K562 (cell line): ENCODE data around the gene SEC63. TPM values are rescaled to one million over a fixed set of nuclear protein-coding genes. Genes with fewer than 3 reads are reported as not detected.
A peak's percentile ranks its signal among the peaks of the same experiment; 100 is the strongest.

Experiments
- ATAC-seq: fragments of 200-7000 bp; cut with Tn5 transposase; 3 replicates; pipeline ENCODE4 v1.9.1; 2020; ENCODE audit warnings: moderate library complexity
- BruUV-seq: library from RNA; stranded (reverse); fragments of 400-500 nt; replicated peaks from 2 replicates; lab custom pipeline; 2021; lab: Mats Ljungman, UMichigan
- CTCF ChIA-PET: fragments of 300-600 bp; formaldehyde crosslinking; extraction: SDS; loops from one replicate; lab custom pipeline; 2021; ENCODE audit warnings: low intra/inter-chr PET ratio; lab: Yijun Ruan, JAX
- POLR2A ChIA-PET: fragments of 300-600, 350-650 bp; sonication (Branson Sonifier 250); formaldehyde crosslinking; extraction: SDS; loops from one replicate; lab custom pipeline; 2021; ENCODE audit warnings: antibody characterized with exemption, inconsistent platforms; lab: Yijun Ruan, JAX
- DNase-seq, 4 experiments: peaks; one replicate each; pipeline versions ENCODE4 v3.0.0 to v3.0.0-alpha.2; 2011 to 2018; ENCODE audit warnings: low spot score in 3 of 4, mixed read lengths in 3 of 4; ENCODE audit errors: extremely low read depth in 1 of 4
- FAIRE-seq: peaks from 2 replicates; lab custom pipeline; 2011; peaks lifted over from hg19 to GRCh38; lab: Jason Lieb, UNC
- H2AFZ ChIP-seq: 2 replicates; pipeline ENCODE4 v1.6.0; 2011; ENCODE audit warnings: low read depth, low read length, control low read depth, inconsistent platforms
- H3K27ac ChIP-seq: fragments of 200-600 bp; 3 replicates; pipeline ENCODE4 v1.8.0; 2011; ENCODE audit warnings: low read depth, mild to moderate bottlenecking, control low read depth, inconsistent platforms, low read length, moderate library complexity, mixed read lengths; ENCODE audit errors: extremely low read depth
- H3K27me3 ChIP-seq, 2 experiments: fragments of 300-600 bp in 1 of 2; 2 replicates in 1 of 2; 3 replicates in 1 of 2; pipeline versions ENCODE4 v1.6.0 to v1.8.0; 2011; ENCODE audit warnings: inconsistent platforms in 2 of 2, low read length in 2 of 2, mild to moderate bottlenecking in 1 of 2, mixed read lengths in 1 of 2, moderate library complexity in 1 of 2; ENCODE audit not compliant: control insufficient read depth in 2 of 2, insufficient read depth in 2 of 2
- H3K36me3 ChIP-seq: fragments of 300-600 bp; 3 replicates; pipeline ENCODE4 v1.8.0; 2011; ENCODE audit warnings: mild to moderate bottlenecking, low read length, inconsistent platforms; ENCODE audit not compliant: control insufficient read depth, insufficient read depth
- H3K4me1 ChIP-seq, 2 experiments: fragments of 200-600 bp in 1 of 2; replicated peaks in 1 of 2; 2 replicates in 1 of 2; 3 replicates in 1 of 2; pipeline versions ENCODE4 v1.5.1 to v1.8.0; 2011; ENCODE audit warnings: inconsistent platforms in 2 of 2, low read length in 2 of 2, mild to moderate bottlenecking in 1 of 2, mixed read lengths in 1 of 2, moderate library complexity in 1 of 2; ENCODE audit not compliant: control insufficient read depth in 2 of 2, insufficient read depth in 2 of 2
- H3K4me2 ChIP-seq: 2 replicates; pipeline ENCODE4 v1.6.1; 2011; ENCODE audit warnings: low read length, control low read depth, inconsistent platforms, mixed read lengths; ENCODE audit not compliant: insufficient read depth
- H3K4me3 ChIP-seq: fragments of 200-600 bp; sonication (generic), shearing (Covaris generic); 2 replicates; pipeline ENCODE4 v1.5.1; 2016; ENCODE audit warnings: control low read depth, inconsistent platforms
- H3K79me2 ChIP-seq: fragments of 200-600 bp; 3 replicates; pipeline ENCODE4 v1.8.0; 2011; ENCODE audit warnings: low read length, inconsistent platforms; ENCODE audit not compliant: control insufficient read depth, insufficient read depth
- H3K9ac ChIP-seq, 2 experiments: 2 replicates each; pipeline versions ENCODE4 v1.6.0 to v1.6.1; 2011; ENCODE audit warnings: low read depth in 2 of 2, low read length in 2 of 2, control low read depth in 1 of 2, inconsistent platforms in 1 of 2, mild to moderate bottlenecking in 1 of 2, mixed read lengths in 1 of 2; ENCODE audit not compliant: insufficient read depth in 1 of 2
- H3K9me1 ChIP-seq: one replicate; pipeline ENCODE4 v1.6.0; 2011; ENCODE audit warnings: inconsistent platforms, mild to moderate bottlenecking, low read length, moderate library complexity; ENCODE audit not compliant: control insufficient read depth, insufficient read depth
- H3K9me3 ChIP-seq: replicated peaks from 2 replicates; pipeline ENCODE4 v1.5.1; 2011; ENCODE audit warnings: low read depth, low read length, inconsistent platforms; ENCODE audit not compliant: control insufficient read depth, insufficient read depth
- H4K20me1 ChIP-seq: replicated peaks from 2 replicates; pipeline ENCODE4 v1.6.1; 2011; ENCODE audit warnings: low read length, inconsistent platforms, mixed read lengths; ENCODE audit not compliant: control insufficient read depth, insufficient read depth
- NUFIP1 ChIP-seq: fragments of 450-650 bp; IDR thresholded peaks from 2 replicates; pipeline ENCODE4 v1.6.1; 2018; ENCODE audit not compliant: partially characterized antibody
- SRSF7 ChIP-seq: fragments of 200-400 bp; formaldehyde crosslinking; optimal IDR thresholded peaks from 2 replicates; pipeline ENCODE3; 2017; ENCODE audit warnings: mild to moderate bottlenecking, low read depth, low read length
- WGBS: fragments of 100-300 bp; shearing (Covaris generic); methylation state at CpG from one replicate; pipeline ENCODE4 v1.1.6; 2016; ENCODE audit warnings: low coverage, mixed read lengths; ENCODE audit not compliant: insufficient coverage; ENCODE audit errors: missing lambda C conversion rate; 5-methylcytosine and 5-hydroxymethylcytosine counted together
- in situ Hi-C: fragments of 300-500 bp; cut with MboI; formaldehyde crosslinking; loops from 4 replicates; pipeline ENCODE4 v1.15.0; 2018; ENCODE audit warnings: inconsistent platforms, mixed read lengths
- intact Hi-C: fragments of 100-400 bp; cut with micrococcal nuclease; formaldehyde crosslinking; loops from 2 replicates; pipeline ENCODE4 v1.14.2; 2022
- polyA plus RNA-seq, 8 experiments: library from polyadenylated mRNA; depleted of rRNA in 4 of 8; stranded (reverse) in 5 of 8; unstranded in 3 of 8; fragments of >200 nt; fragmentation: Nextera tagmentation in 2 of 8; fragmentation: Illumina TruSeq in 1 of 8; extraction: Ambion mirVana in 2 of 8; extraction: Trizol in 1 of 8; gene quantifications; 2 replicates each; pipeline versions ENCODE4 v1.2.1 to v1.2.3, GENCODE V29; 2011 to 2014; ENCODE audit warnings: inconsistent platforms in 1 of 8, missing spikeins in 1 of 8
- total RNA-seq, 7 experiments: library from RNA; depleted of rRNA in 6 of 7; stranded (reverse); fragments of >200 nt in 6 of 7; fragmentation: Illumina TruSeq in 2 of 7; extraction: Trizol in 2 of 7; gene quantifications; 2 replicates each; pipeline versions ENCODE4 v1.2.1 to v1.2.3, GENCODE V29; 2011 to 2021; ENCODE audit warnings: low replicate concordance in 1 of 7
- TF ChIP-seq, protein P1 (sequence below): fragments of 250-450 bp; sonication (Bioruptor Pico); IDR thresholded peaks from 2 replicates; pipeline ENCODE4 v1.8.0; 2021; ENCODE audit warnings: moderate library complexity, mild to moderate bottlenecking, inconsistent platforms

SEC63 gene
- total and polyA plus RNA-seq, 9 of the 15 experiments (the other 6 are each of a cell fraction or from before 2014, with no cell fraction given) = 13.8 to 74.6 (median 28.4) TPM

DNA sequence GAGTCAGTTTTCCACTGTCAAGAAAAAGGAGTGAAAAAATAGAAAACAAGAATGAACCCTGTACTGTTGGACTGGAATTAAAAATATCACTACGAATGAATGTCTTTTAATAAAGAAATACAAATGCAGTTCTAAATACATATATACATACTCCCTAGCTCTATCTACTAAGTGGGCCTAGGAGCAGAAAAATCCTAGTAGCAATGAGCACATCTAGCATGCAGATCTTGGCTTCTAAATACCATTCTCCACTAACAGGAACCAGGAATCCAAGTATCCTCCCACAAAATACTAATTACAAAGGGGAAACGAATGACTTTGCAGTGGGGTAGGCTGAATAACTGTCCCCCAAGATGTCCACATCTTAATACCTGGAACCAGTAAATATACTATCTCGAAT, 25.4 kb downstream of the SEC63 start:
- ATAC-seq (no peak; the same call in 2 of the 3 replicates), FAIRE-seq (no peak), DNase-seq (no peak)
- Histone ChIP-seq H3K9me3 (no peaks in the 10 kb centered on the region), H3K4me2 (no peak overlapping the region), H3K27me3 (no peaks in the 10 kb centered on the region), H3K9ac (no peak overlapping the region), H3K27ac (peak overlapping the region; percentile 19; the same call in 1 of the 3 replicates), H2AFZ (no peak overlapping the region), H3K4me3 (no peak overlapping the region), H3K79me2 (peaks cover 70% of the 10 kb centered on the region), H4K20me1 (peaks cover 6% of the 10 kb centered on the region; the same call in 1 of the 2 replicates), H3K36me3 (peaks cover 18% of the 10 kb centered on the region; the same call in 2 of the 3 replicates), H3K4me1 (peaks cover 0 to 7% of the 10 kb centered on the region in 2 experiments; a peak in 2 of 5 replicates), H3K9me1 (no peaks in the 10 kb centered on the region)
- no TSS peak for BruUV-seq
- ChIA-PET CTCF (no interaction called here), POLR2A (interaction anchor here (3.8 kb wide), 1 partner anchor 8 kb away, joined by 25 read pairs; no protein-coding TSS in a partner anchor)
- 37% methylated on average over 3 of the region's 3 CpGs for WGBS
- in situ Hi-C loops = no loop called here
- intact Hi-C loops = no loop called here
- no peak for TF ChIP-seq SRSF7
- TF ChIP-seq NUFIP1 = no peak

DNA sequence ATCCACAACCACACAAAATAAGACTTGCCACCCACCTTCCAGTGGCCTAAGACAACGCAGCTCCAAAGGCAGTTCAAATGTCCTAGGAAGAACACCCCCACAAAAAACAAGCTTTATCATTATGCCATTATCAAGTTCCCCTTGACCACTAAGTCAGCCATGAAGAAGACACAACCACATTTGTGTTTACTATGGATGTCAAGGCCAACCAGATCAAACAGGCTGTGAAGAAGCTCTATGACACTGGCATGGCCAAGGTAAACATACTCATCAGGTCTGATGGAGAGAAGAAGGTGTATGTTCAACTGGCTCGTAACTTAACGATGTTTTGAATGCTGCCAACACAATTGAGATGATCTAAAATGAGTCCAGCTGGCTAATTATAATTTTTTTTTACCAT, 26.1 kb downstream of the SEC63 start:
- no TSS peak for BruUV-seq
- Histone ChIP-seq H3K4me1 (peaks cover 0 to 12% of the 10 kb centered on the region in 2 experiments; a peak in 2 of 5 replicates), H2AFZ (no peak overlapping the region), H3K27ac (no peak overlapping the region), H3K9me1 (no peaks in the 10 kb centered on the region)
- in situ Hi-C loops = no loop called here
- WGBS = 63% methylated on average over 3 of the region's 3 CpGs
- TF ChIP-seq, protein P1, sequence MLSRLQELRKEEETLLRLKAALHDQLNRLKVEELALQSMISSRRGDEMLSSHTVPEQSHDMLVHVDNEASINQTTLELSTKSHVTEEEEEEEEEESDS (CRISPR knock-in tag) = no peak
- TF ChIP-seq, all 486 proteins: peak for 0
- no peak for DNase-seq
- H4K20me1 ChIP-seq = peaks cover 6% of the 10 kb centered on the region; the same call in 1 of the 2 replicates
- CTCF ChIA-PET = no interaction called here
- POLR2A ChIA-PET = interaction anchor here (0.5 to 3.8 kb wide), 2 partner anchors 9 to 229 kb away, joined by 3 to 25 read pairs; no protein-coding TSS in a partner anchor
- peaks cover 20% of the 10 kb centered on the region; the same call in 2 of the 3 replicates for H3K36me3 ChIP-seq
- no peaks in the 10 kb centered on the region for H3K27me3 ChIP-seq
- ATAC-seq = no peak
- no peaks in the 10 kb centered on the region for H3K9me3 ChIP-seq
- no peak overlapping the region for H3K4me2 ChIP-seq
- H3K79me2 ChIP-seq = peaks cover 70% of the 10 kb centered on the region
- H3K9ac ChIP-seq = no peak overlapping the region
- no peak for FAIRE-seq
- intact Hi-C loops = no loop called here
- H3K4me3 ChIP-seq = no peak overlapping the region
